ENCODE data around the gene BMP8A. TPM values are rescaled to one million over a fixed set of nuclear protein-coding genes. Genes with fewer than 3 reads are reported as not detected.
"Not testable (repeated sequence)": the region's sequence is repeated elsewhere in the genome, so short reads cannot be mapped to it uniquely, and the experiment has no call there.

Gene BMP8A
- total RNA-seq, 2 experiments from 2014 or later, result 0.16 TPM; not detected in 1

DNA sequence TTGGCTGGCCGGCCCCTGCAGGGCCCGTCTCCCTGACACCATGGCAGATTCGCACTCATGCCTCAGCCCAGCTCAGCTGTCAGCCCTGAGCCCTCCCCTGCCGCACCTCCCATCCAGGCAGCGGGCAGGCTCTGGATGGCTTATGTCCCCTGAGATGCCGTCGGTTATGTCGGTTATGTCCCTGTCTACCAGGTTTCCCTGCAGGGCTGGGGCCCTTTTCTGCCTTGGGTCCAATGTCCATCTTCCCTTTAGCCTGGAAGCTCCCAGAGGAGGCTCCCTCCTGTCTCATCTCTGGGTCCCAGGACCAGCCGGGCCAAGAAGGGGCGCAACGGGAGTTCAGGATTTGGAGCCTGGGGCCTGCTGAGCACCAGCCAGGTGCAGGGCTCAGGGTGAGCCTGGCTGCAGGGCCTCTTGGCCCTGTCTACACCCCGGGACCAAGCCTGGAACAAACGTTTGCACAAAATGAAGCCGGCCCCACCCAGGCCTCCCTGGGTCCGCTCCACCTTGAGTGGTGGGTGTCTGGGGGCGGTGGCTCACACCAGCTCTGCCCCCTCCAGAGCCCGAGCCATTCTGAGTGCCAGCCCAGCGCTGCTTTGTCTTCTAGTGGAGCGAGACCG lies 19.2 kb downstream of the BMP8A start:
- peaks cover 14% of the 10 kb centered on the region for H3K27me3 Mint-ChIP-seq (ENCODE audit: low read depth)
- not testable (repeated sequence) for H3K4me3 Mint-ChIP-seq
- peaks cover 22% of the 10 kb centered on the region for H3K4me1 Mint-ChIP-seq (ENCODE audit: low read depth)

DNA sequence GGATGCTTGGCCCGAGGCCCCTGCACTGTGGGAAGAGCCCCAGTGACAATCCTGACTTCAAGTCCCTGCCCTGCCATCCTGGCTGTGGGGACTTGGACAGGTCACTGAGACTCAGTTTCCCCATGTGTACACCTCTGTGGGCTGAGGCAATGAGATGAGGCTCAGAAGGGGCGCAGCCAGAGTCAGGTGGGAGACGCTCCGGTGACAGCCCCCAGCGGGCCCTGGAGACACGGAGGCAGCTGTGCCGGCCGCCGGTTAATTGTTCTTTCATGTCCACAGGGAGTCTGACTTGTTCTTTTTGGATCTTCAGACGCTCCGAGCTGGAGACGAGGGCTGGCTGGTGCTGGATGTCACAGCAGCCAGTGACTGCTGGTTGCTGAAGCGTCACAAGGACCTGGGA lies 20.0 kb downstream of the BMP8A start:
- H3K36me3 Mint-ChIP-seq (ENCODE audit: low read depth); H3K9me3 Mint-ChIP-seq (ENCODE audit: insufficient read depth); DNase-seq; ATAC-seq; H3K4me3 Mint-ChIP-seq; CTCF ChIA-PET; H3K27ac Mint-ChIP-seq; POLR2A ChIA-PET: not testable (repeated sequence)
- H3K27me3 Mint-ChIP-seq (ENCODE audit: low read depth), result peaks cover 14% of the 10 kb centered on the region
- peaks cover 22% of the 10 kb centered on the region for H3K4me1 Mint-ChIP-seq (ENCODE audit: low read depth)

More for the DNA sequence above, 19.2 kb downstream of the BMP8A start:
- H3K27ac Mint-ChIP-seq; POLR2A ChIA-PET; CTCF ChIA-PET; DNase-seq; H3K9me3 Mint-ChIP-seq (ENCODE audit: insufficient read depth); H3K36me3 Mint-ChIP-seq (ENCODE audit: low read depth); ATAC-seq: not testable (repeated sequence)

DNA sequence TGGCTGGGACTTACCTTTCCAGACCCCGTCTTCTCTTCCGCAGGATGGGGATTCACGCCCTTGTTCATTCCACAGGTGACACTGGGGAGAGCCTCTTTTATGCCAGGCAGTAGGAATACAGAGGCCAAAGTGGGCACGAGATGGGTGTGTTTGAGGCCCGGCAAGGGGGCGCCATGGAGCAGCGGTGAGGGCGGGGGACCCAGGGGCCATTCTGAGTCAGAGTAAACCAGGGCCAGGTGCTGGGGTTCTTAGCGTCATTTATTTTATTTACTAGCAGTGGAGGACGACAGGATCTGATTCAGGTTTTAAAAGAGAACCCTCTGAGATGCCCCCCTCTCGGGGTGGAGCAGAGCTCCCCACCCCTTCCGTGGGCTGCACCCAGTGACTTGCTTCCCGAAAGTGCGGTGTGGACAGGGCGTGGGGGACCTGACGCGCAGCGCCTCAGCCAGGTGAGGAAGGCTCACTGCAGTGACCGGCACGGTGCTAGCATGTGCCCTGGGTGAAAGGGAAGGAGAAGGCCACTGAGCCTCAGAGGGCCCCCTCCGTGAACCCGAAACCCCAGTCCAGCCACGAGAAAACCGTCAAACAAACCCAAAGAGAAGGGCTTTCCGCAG lies 20.9 kb downstream of the BMP8A start:
- H3K9me3 Mint-ChIP-seq (ENCODE audit: insufficient read depth); POLR2A ChIA-PET; H3K27ac Mint-ChIP-seq; H3K27me3 Mint-ChIP-seq (ENCODE audit: low read depth); DNase-seq; CTCF ChIA-PET; H3K4me3 Mint-ChIP-seq; H3K36me3 Mint-ChIP-seq (ENCODE audit: low read depth): not testable (repeated sequence)
- peaks cover 22% of the 10 kb centered on the region for H3K4me1 Mint-ChIP-seq (ENCODE audit: low read depth)
- peak; percentile 50 for ATAC-seq

DNA sequence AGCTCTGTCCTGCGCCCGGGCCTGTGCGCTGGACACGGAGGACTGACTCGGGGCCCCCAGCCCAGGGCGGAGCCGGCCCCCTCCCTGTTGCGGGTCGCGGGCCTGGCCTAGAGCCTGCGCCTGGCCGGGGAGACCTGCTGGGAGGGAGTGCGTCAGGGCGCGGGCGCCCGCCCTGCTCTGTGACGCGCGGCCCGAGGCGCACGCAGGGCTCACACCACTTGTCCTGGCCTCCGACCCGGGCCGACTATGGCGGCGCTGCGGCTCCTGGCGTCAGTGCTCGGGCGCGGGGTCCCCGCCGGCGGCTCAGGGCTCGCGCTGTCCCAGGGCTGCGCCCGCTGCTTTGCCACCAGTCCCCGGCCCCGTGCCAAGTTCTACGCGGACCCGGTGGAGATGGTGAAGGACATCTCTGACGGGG lies 23.3 kb downstream of the BMP8A start:
- POLR2A ChIA-PET; H3K4me1 Mint-ChIP-seq (ENCODE audit: low read depth); H3K36me3 Mint-ChIP-seq (ENCODE audit: low read depth); H3K27me3 Mint-ChIP-seq (ENCODE audit: low read depth); CTCF ChIA-PET; DNase-seq; H3K9me3 Mint-ChIP-seq (ENCODE audit: insufficient read depth); H3K4me3 Mint-ChIP-seq; H3K27ac Mint-ChIP-seq: not testable (repeated sequence)
- peak; percentile 37 for ATAC-seq

DNA sequence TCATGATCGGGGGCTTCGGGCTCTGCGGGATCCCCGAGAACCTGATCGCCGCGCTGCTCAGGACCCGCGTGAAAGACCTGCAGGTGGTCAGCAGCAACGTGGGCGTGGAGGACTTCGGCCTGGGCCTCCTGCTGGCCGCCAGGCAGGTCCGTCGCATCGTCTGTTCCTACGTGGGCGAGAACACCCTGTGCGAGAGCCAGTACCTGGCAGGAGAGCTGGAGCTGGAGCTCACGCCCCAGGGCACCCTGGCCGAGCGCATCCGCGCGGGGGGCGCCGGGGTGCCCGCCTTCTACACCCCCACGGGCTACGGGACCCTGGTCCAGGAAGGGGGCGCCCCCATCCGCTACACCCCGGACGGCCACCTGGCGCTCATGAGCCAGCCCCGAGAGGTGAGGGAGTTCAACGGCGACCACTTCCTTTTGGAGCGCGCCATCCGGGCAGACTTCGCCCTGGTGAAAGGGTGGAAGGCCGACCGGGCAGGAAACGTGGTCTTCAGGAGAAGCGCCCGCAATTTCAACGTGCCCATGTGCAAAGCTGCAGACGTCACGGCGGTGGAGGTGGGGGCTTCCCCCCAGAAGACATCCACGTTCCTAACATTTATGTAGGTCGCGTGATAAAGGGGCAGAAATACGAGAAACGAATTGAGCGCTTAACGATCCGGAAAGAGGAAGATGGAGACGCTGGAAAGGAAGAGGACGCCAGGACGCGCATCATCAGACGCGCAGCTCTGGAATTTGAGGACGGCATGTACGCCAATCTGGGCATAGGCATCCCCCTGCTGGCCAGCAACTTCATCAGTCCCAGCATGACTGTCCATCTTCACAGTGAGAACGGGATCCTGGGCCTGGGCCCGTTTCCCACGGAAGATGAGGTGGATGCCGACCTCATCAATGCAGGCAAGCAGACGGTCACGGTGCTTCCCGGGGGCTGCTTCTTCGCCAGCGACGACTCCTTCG lies 24.0 kb downstream of the BMP8A start:
- POLR2A ChIA-PET; H3K36me3 Mint-ChIP-seq (ENCODE audit: low read depth); H3K27me3 Mint-ChIP-seq (ENCODE audit: low read depth); H3K9me3 Mint-ChIP-seq (ENCODE audit: insufficient read depth); H3K4me1 Mint-ChIP-seq (ENCODE audit: low read depth); CTCF ChIA-PET: not testable (repeated sequence)
- DNase-seq, result peak; percentile 44
- H3K4me3 Mint-ChIP-seq, result peak overlapping the region; percentile 55
- ATAC-seq, result peak; percentile 60
- peak overlapping the region; percentile 26 for H3K27ac Mint-ChIP-seq

DNA sequence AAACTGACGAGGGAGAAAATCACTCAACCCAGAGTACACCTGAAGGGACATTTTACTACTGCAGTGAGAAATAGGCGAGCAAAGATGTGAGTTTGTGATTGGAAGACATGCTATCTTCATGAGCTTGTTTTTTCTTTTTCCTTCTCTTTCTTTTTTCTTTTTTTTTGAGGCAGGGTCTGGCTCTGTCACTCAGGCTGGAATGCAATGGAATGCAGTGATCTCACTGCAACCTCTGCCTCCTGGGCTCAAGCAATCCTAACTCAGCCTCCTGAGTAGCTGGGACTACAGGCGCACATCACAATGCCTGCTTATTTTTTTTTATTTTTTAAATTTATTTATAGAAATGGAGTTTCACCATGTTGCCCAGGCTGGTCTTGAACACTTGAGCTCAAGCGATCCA lies 25.4 kb downstream of the BMP8A start:
- H3K27ac Mint-ChIP-seq; H3K4me3 Mint-ChIP-seq; H3K4me1 Mint-ChIP-seq (ENCODE audit: low read depth); H3K36me3 Mint-ChIP-seq (ENCODE audit: low read depth); DNase-seq; H3K9me3 Mint-ChIP-seq (ENCODE audit: insufficient read depth); ATAC-seq; H3K27me3 Mint-ChIP-seq (ENCODE audit: low read depth): not testable (repeated sequence)
- CTCF ChIA-PET, result interaction anchor here (1.1 kb wide), 1 partner anchor 22 kb away, joined by 3 read pairs; no protein-coding TSS in a partner anchor
- POLR2A ChIA-PET, result interaction anchor here (0.6 kb wide), 2 partner anchors 299 to 526 kb away, joined by 3 read pairs; no protein-coding TSS in a partner anchor

DNA sequence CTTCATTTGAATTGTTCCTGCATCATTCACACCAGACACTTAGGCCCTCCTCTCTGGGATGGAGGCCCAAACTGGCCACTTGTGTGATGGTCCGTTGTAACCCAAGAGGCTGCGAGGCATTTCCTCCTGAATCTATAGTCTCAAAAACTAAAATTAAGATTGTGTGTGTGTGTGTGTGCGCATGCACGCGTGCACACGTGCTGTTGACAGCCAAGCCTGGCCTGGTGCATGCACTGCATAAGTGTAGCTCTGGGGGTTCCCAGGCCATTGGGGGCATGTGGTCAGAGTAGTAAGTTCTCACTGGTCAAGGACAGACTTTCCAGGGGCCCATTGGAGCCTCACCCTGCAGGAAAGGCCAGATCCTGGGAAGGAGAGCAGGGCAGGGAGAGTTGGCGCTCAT lies 26.5 kb downstream of the BMP8A start:
- POLR2A ChIA-PET; CTCF ChIA-PET; H3K27me3 Mint-ChIP-seq (ENCODE audit: low read depth); H3K36me3 Mint-ChIP-seq (ENCODE audit: low read depth); H3K4me1 Mint-ChIP-seq (ENCODE audit: low read depth); H3K27ac Mint-ChIP-seq; DNase-seq; ATAC-seq; H3K9me3 Mint-ChIP-seq (ENCODE audit: insufficient read depth); H3K4me3 Mint-ChIP-seq: not testable (repeated sequence)

DNA sequence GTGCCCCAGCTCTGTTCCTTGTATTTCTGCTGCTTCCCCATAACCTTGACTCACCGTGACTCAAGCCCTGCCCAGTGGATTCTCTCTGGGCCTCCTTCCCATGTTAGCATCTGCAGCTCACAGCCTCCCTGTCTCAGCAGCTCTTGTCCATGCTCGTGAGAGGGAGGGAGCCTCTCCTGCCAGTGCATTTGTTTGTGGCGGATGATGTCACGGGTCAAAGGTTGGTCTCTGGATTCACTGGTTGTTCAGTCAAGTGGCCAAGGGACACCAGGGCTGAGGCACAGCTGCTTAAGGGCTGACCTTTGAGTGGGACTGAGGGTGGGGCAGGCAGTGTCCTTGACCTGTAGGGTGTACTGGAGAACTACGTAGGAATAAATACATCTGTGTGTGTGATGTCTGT lies 27.9 kb downstream of the BMP8A start:
- H3K4me1 Mint-ChIP-seq (ENCODE audit: low read depth); H3K27ac Mint-ChIP-seq; DNase-seq; H3K4me3 Mint-ChIP-seq; H3K36me3 Mint-ChIP-seq (ENCODE audit: low read depth); POLR2A ChIA-PET; ATAC-seq; CTCF ChIA-PET; H3K9me3 Mint-ChIP-seq (ENCODE audit: insufficient read depth); H3K27me3 Mint-ChIP-seq (ENCODE audit: low read depth): not testable (repeated sequence)

DNA sequence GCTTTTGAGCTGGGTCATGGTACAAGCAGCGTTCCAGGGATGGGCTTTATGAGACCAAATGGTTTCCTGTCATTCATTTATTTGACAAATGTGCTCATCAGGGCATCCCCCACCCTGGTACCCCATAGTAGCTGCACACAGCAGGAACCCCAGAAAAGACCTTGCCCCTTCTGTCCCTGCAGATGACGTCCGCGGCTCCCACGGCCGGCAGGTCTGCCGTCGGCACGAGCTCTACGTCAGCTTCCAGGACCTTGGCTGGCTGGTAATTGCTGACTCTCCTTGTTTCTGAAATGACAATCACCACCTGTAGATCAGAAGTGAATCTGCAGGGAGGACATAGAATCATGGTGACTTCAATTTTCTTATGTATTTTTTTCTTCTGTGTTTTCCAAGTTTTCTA lies 30.8 kb downstream of the BMP8A start:
- POLR2A ChIA-PET; H3K4me3 Mint-ChIP-seq; H3K36me3 Mint-ChIP-seq (ENCODE audit: low read depth); ATAC-seq; H3K9me3 Mint-ChIP-seq (ENCODE audit: insufficient read depth); H3K27me3 Mint-ChIP-seq (ENCODE audit: low read depth); DNase-seq; H3K27ac Mint-ChIP-seq; CTCF ChIA-PET: not testable (repeated sequence)
- peaks cover 25% of the 10 kb centered on the region for H3K4me1 Mint-ChIP-seq (ENCODE audit: low read depth)

DNA sequence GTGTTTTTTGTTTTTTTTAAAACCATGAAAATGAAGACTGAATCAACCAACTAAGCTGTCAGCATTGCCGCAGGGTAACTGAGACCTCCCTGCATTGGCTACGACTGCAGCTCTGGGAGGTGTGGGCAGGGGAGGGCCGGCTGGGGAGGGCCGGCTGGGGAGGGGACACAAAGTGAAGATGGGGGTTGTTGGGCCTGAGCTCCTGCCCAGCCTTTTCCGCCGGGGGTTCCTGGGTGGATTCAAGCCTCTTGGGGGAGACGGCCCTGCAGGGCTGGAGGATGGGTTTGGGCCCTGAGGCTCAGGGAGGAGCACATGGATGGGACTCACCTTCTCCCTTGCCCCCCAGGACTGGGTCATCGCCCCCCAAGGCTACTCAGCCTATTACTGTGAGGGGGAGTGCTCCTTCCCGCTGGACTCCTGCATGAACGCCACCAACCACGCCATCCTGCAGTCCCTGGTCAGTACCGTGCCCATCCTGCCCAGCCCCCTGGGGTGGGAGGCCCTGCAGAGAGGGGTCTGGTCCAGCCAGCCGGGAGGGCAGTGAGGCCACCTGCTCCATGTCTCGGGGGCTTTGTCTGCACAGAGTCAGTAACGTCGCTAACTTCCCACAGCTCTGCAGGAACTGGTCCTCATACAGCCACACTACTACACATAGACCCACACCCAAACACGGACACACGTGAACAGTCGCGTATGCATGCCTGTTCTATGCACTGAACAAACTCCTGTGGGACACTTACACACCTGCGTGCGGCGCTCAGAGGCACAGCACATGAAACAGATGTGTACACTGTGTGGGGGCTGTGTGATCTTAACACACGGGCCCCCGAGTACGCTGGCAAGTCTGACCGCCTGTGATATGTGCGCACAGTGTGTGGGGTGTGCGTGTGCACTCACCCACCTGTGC lies 31.5 kb downstream of the BMP8A start:
- POLR2A ChIA-PET, result no interaction called here
- H3K27ac Mint-ChIP-seq, result no peak overlapping the region
- H3K36me3 Mint-ChIP-seq (ENCODE audit: low read depth), result peaks cover 4% of the 10 kb centered on the region
- DNase-seq (no peak), ATAC-seq (no peak)
- CTCF ChIA-PET, result no interaction called here
- H3K4me1 Mint-ChIP-seq (ENCODE audit: low read depth), result peaks cover 25% of the 10 kb centered on the region
- no peaks in the 10 kb centered on the region for H3K27me3 Mint-ChIP-seq (ENCODE audit: low read depth)
- H3K4me3 Mint-ChIP-seq, result no peak overlapping the region
- H3K9me3 Mint-ChIP-seq (ENCODE audit: insufficient read depth), result no peaks in the 10 kb centered on the region

DNA sequence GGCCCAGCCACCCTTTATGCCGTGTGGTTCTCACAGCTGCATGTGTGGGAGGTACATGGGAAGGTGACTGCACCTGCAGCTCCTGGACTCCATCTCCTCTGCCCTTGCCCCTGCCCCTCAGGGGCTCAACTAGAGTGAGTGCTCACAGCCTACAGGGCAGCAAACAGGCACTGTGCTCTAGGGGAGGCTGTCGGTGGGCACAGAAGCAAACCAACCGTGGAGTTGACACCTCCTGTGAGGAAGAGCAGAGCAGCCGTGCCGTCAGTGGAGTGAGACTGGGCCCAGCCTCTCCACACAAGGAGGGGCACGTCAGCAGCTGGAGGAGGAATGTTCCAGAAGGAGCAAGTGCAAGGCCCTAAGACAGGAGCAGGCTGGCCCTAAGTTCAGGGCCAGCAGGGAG lies 32.7 kb downstream of the BMP8A start:
- H3K4me3 Mint-ChIP-seq, result no peak overlapping the region
- no peaks in the 10 kb centered on the region for H3K27me3 Mint-ChIP-seq (ENCODE audit: low read depth)
- POLR2A ChIA-PET, result no interaction called here
- H3K36me3 Mint-ChIP-seq (ENCODE audit: low read depth), result peaks cover 6% of the 10 kb centered on the region
- no peak for ATAC-seq
- CTCF ChIA-PET, result no interaction called here
- no peaks in the 10 kb centered on the region for H3K9me3 Mint-ChIP-seq (ENCODE audit: insufficient read depth)
- no peak for DNase-seq
- peak overlapping the region; percentile 47 for H3K27ac Mint-ChIP-seq
- peaks cover 25% of the 10 kb centered on the region for H3K4me1 Mint-ChIP-seq (ENCODE audit: low read depth)

All from activated CD8-positive, alpha-beta T cell treated with anti-CD3 and anti-CD28 coated beads, Interleukin-2, amount 10 ng/mL, durations not matched to agents 7 days and 5 days (primary cell).